H1 (cell line): ENCODE data around the gene FAM53C. TPM values are rescaled to one million over a fixed set of nuclear protein-coding genes. Genes with fewer than 3 reads are reported as not detected.
A peak's percentile ranks its signal among the peaks of the same experiment; 100 is the strongest.

Experiments
- GTF2F1 ChIP-seq: IDR thresholded peaks from 2 replicates; pipeline ENCODE4 v1.6.1; 2012; ENCODE audit warnings: low read depth, low read length, improper control_type of control experiment, borderline replicate concordance
- KDM4A ChIP-seq: IDR thresholded peaks from one replicate; pipeline ENCODE4 v1.7.1; 2012; ENCODE audit warnings: low read depth, mild to moderate bottlenecking, moderate library complexity, low read length, inconsistent platforms; ENCODE audit not compliant: severe bottlenecking
- RAD21 ChIP-seq, 2 experiments: IDR thresholded peaks in 1 of 2; conservative IDR thresholded peaks in 1 of 2; 2 replicates each; pipeline ENCODE4 v1.6.1; 2011; ENCODE audit warnings: low read depth in 2 of 2, low read length in 2 of 2, improper control_type of control experiment in 1 of 2, inconsistent platforms in 1 of 2, mild to moderate bottlenecking in 1 of 2, moderate library complexity in 1 of 2
- polyA plus RNA-seq, 7 experiments: library from polyadenylated mRNA; depleted of rRNA in 3 of 7; stranded (reverse) in 5 of 7; unstranded in 2 of 7; fragments of >200 nt in 5 of 7; fragments of 200-250 nt in 2 of 7; gene quantifications; 1 replicate in 5 of 7; 2 replicates in 1 of 7; 4 replicates in 1 of 7; pipeline versions ENCODE4 v1.2.1 to v1.2.3, GENCODE V29; 2011 to 2013; ENCODE audit warnings: missing spikeins in 2 of 7, mixed read lengths in 2 of 7
- total RNA-seq: library from RNA; stranded (reverse); fragmentation: NEBNext Ultra II Directional; extraction: Animal tissue kit (Norgen Biotek cat#: 25700); gene quantifications from 2 replicates; pipeline ENCODE4 v1.2.1, GENCODE V29; 2021
- TF ChIP-seq, protein P1 (sequence below): fragments of 300-600 bp; sonication (generic); IDR thresholded peaks from 2 replicates; pipeline ENCODE4 v1.7.1; 2012; ENCODE audit warnings: low read length, moderate library complexity, mild to moderate bottlenecking, inconsistent platforms; ENCODE audit not compliant: insufficient replicate concordance
- TF ChIP-seq, protein P2 (sequence below): IDR thresholded peaks from 2 replicates; pipeline ENCODE4 v1.6.1; 2012; ENCODE audit warnings: inconsistent platforms
- TF ChIP-seq, protein P3 (sequence below): IDR thresholded peaks from 2 replicates; pipeline ENCODE4 v1.6.1; 2012; ENCODE audit warnings: inconsistent platforms

The FAM53C gene
- total and polyA plus RNA-seq, 2 of the 8 experiments (the other 6 are each of a cell fraction or from before 2014, with no cell fraction given): 57.6 to 75.3 TPM

DNA sequence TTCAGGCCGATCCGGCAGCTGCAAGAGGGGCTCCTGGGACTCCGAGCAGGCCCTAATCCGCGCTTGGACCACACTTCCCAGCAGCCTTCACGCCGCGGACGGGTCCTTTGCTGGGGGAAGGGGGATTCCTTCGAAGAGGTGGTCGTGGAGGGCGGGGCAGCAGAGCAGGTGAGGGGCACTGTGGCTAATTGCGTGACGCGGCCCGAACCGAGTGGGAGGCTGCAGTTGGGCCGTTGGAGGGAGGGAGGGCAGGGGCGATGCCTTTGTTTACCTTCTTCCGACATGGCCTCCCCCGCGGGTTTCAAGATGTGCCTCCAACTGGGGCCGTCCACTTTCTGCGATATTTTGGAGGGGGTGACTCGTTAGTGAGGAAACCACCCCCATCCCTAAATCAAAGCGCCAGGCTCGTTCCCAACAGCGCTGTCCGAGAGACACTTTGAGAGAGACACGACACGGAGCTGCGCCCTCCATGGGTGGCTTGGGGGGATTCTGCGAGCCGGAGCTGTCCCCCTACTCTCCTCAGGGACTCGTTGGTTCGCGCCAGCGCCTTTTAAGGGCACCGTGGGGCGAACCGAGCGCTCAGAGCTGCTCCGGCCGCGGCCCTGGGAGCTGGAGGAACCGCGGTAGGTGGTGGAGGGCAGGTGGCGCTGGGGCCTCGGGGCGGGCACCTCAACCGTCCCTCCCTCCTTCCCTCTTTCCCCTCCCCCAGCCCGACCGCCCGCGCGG is at the start of gene FAM53C (continued):
- TF ChIP-seq, protein P1, sequence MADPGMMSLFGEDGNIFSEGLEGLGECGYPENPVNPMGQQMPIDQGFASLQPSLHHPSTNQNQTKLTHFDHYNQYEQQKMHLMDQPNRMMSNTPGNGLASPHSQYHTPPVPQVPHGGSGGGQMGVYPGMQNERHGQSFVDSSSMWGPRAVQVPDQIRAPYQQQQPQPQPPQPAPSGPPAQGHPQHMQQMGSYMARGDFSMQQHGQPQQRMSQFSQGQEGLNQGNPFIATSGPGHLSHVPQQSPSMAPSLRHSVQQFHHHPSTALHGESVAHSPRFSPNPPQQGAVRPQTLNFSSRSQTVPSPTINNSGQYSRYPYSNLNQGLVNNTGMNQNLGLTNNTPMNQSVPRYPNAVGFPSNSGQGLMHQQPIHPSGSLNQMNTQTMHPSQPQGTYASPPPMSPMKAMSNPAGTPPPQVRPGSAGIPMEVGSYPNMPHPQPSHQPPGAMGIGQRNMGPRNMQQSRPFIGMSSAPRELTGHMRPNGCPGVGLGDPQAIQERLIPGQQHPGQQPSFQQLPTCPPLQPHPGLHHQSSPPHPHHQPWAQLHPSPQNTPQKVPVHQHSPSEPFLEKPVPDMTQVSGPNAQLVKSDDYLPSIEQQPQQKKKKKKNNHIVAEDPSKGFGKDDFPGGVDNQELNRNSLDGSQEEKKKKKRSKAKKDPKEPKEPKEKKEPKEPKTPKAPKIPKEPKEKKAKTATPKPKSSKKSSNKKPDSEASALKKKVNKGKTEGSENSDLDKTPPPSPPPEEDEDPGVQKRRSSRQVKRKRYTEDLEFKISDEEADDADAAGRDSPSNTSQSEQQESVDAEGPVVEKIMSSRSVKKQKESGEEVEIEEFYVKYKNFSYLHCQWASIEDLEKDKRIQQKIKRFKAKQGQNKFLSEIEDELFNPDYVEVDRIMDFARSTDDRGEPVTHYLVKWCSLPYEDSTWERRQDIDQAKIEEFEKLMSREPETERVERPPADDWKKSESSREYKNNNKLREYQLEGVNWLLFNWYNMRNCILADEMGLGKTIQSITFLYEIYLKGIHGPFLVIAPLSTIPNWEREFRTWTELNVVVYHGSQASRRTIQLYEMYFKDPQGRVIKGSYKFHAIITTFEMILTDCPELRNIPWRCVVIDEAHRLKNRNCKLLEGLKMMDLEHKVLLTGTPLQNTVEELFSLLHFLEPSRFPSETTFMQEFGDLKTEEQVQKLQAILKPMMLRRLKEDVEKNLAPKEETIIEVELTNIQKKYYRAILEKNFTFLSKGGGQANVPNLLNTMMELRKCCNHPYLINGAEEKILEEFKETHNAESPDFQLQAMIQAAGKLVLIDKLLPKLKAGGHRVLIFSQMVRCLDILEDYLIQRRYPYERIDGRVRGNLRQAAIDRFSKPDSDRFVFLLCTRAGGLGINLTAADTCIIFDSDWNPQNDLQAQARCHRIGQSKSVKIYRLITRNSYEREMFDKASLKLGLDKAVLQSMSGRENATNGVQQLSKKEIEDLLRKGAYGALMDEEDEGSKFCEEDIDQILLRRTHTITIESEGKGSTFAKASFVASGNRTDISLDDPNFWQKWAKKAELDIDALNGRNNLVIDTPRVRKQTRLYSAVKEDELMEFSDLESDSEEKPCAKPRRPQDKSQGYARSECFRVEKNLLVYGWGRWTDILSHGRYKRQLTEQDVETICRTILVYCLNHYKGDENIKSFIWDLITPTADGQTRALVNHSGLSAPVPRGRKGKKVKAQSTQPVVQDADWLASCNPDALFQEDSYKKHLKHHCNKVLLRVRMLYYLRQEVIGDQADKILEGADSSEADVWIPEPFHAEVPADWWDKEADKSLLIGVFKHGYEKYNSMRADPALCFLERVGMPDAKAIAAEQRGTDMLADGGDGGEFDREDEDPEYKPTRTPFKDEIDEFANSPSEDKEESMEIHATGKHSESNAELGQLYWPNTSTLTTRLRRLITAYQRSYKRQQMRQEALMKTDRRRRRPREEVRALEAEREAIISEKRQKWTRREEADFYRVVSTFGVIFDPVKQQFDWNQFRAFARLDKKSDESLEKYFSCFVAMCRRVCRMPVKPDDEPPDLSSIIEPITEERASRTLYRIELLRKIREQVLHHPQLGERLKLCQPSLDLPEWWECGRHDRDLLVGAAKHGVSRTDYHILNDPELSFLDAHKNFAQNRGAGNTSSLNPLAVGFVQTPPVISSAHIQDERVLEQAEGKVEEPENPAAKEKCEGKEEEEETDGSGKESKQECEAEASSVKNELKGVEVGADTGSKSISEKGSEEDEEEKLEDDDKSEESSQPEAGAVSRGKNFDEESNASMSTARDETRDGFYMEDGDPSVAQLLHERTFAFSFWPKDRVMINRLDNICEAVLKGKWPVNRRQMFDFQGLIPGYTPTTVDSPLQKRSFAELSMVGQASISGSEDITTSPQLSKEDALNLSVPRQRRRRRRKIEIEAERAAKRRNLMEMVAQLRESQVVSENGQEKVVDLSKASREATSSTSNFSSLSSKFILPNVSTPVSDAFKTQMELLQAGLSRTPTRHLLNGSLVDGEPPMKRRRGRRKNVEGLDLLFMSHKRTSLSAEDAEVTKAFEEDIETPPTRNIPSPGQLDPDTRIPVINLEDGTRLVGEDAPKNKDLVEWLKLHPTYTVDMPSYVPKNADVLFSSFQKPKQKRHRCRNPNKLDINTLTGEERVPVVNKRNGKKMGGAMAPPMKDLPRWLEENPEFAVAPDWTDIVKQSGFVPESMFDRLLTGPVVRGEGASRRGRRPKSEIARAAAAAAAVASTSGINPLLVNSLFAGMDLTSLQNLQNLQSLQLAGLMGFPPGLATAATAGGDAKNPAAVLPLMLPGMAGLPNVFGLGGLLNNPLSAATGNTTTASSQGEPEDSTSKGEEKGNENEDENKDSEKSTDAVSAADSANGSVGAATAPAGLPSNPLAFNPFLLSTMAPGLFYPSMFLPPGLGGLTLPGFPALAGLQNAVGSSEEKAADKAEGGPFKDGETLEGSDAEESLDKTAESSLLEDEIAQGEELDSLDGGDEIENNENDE: no peak
- TF ChIP-seq, protein P2, sequence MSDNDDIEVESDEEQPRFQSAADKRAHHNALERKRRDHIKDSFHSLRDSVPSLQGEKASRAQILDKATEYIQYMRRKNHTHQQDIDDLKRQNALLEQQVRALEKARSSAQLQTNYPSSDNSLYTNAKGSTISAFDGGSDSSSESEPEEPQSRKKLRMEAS: peak; percentile 19
- no peak for TF ChIP-seq KDM4A
- TF ChIP-seq, protein P3, sequence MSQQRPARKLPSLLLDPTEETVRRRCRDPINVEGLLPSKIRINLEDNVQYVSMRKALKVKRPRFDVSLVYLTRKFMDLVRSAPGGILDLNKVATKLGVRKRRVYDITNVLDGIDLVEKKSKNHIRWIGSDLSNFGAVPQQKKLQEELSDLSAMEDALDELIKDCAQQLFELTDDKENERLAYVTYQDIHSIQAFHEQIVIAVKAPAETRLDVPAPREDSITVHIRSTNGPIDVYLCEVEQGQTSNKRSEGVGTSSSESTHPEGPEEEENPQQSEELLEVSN: no peak
- TF ChIP-seq GTF2F1: peak; percentile 97
- TF ChIP-seq RAD21 (IDR thresholded peaks at IDR 0.05 in 1 of 2, conservative IDR thresholded peaks at IDR 0.05 in 1 of 2; ENCODE audit: low read depth in 2 of 2, low read length in 2 of 2): no peak
